ENCODE results near the gene HES3. TPM values are rescaled to one million over a fixed set of nuclear protein-coding genes. Genes with fewer than 3 reads are reported as not detected.

HES3 gene
- total and polyA plus RNA-seq, 2 donors (not counting 1 experiment from before 2014, with no cell fraction given): not detected

DNA sequence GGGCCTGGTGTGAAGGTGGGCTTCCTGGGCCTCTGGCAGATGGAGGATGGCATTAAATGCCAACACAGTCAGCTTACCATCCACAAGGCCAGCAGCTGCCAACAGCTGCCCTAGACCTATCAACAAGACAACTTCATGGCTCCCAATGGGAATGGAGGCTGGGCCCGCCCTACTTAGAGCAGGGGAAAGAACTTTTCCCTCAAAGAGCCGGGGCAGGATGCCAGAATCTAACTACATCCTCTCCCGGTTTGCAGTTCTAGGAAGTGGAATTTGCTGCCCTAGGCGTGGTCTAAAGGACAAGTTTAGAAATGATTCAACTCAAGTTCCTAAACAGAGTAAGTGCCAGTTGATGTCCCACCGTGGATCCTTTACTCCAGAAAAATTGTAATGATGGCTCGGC, 21.3 kb upstream of the HES3 start:
- Histone ChIP-seq H3K36me3 (replicated peaks in 1 of 2; ENCODE audit: control extremely low read depth in 1 of 2, control insufficient read depth in 1 of 2, extremely low read depth in 1 of 2, insufficient read depth in 2 of 2, low read length in 1 of 2) (peaks cover 9 to 38% of the 10 kb centered on the region in 2 experiments), H3K4me3 (ENCODE audit: control extremely low read depth in 1 of 5, extremely low read depth in 1 of 5, insufficient read depth in 1 of 5, low read depth in 2 of 5, low read length in 4 of 5) (no peak overlapping the region), H3K4me2 (replicated peaks; ENCODE audit: low read depth, low read length, poor library complexity, severe bottlenecking) (no peak overlapping the region), H3K9ac (ENCODE audit: low read length) (no peak overlapping the region), H3K79me2 (ENCODE audit: control insufficient read depth, insufficient read depth, low read length) (peaks cover 4% of the 10 kb centered on the region), H4K20me1 (ENCODE audit: control insufficient read depth, insufficient read depth, low read length, poor library complexity, severe bottlenecking) (peaks cover 17% of the 10 kb centered on the region), H2AFZ (ENCODE audit: insufficient read depth, low read depth, low read length, poor library complexity, severe bottlenecking) (no peak overlapping the region), H3K27me3 (replicated peaks in 1 of 4; ENCODE audit: control extremely low read depth in 1 of 4, control insufficient read depth in 3 of 4, insufficient read depth in 4 of 4, low read length in 3 of 4) (no peaks in the 10 kb centered on the region), H3K27ac (ENCODE audit: low read length in 2 of 2) (no peak overlapping the region), H3K9me3 (ENCODE audit: control extremely low read depth in 1 of 3, control insufficient read depth in 2 of 3, insufficient read depth in 1 of 3, low read length in 2 of 3) (no peaks in the 10 kb centered on the region), H3K4me1 (ENCODE audit: control insufficient read depth in 2 of 2, insufficient read depth in 2 of 2, low read length in 2 of 2) (no peaks in the 10 kb centered on the region)
- Mint-ChIP-seq H3K9me3 (ENCODE audit: insufficient read depth) (no peaks in the 10 kb centered on the region), H3K27ac (no peak overlapping the region), H3K4me1 (no peaks in the 10 kb centered on the region), H3K27me3 (peaks cover 3% of the 10 kb centered on the region), H3K4me3 (no peak overlapping the region)
- CTCF ChIA-PET: no interaction called here
- ATAC-seq (ENCODE audit: low read depth) (no peak), DNase-seq (no peak)
- WGBS (ENCODE audit: insufficient coverage): 87% methylated on average over 3 of the region's 6 CpGs
- TF ChIP-seq CTCF (IDR thresholded peaks at IDR 0.05): no peak
- TF ChIP-seq EZH2 (IDR thresholded peaks at IDR 0.05; ENCODE audit: borderline replicate concordance, insufficient read depth, low read depth, low read length, poor library complexity, severe bottlenecking): no peak
- POLR2A ChIA-PET: no interaction called here
- intact Hi-C loops (cut with micrococcal nuclease): no loop called here

DNA sequence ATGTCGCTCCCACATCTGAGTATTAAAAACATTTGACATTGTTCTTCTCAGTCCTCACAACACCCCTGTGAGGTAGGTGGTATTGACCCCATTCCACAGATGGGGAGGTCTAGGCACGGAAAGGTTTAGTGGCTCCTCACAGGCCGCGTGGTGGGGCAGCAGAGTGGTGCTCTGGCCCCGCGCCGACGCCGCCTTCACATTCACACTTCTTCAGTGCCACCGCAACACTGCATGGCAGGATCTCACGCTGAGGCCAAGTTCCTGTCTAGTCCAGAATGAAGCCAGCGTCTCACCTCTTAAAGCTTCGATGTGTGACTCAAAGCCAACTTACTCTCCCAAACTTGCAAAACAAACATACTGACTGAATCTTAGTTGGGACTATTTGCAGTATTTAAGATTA, 20.4 kb upstream of the HES3 start:
- ATAC-seq (ENCODE audit: low read depth) (no peak), DNase-seq (no peak)
- no peak overlapping the region for H3K27ac Mint-ChIP-seq
- Histone ChIP-seq H3K4me3 (ENCODE audit: control extremely low read depth in 1 of 5, extremely low read depth in 1 of 5, insufficient read depth in 1 of 5, low read depth in 2 of 5, low read length in 4 of 5) (no peak overlapping the region), H3K4me2 (replicated peaks; ENCODE audit: low read depth, low read length, poor library complexity, severe bottlenecking) (no peak overlapping the region), H3K79me2 (ENCODE audit: control insufficient read depth, insufficient read depth, low read length) (peaks cover 4% of the 10 kb centered on the region), H4K20me1 (ENCODE audit: control insufficient read depth, insufficient read depth, low read length, poor library complexity, severe bottlenecking) (peaks cover 17% of the 10 kb centered on the region), H3K4me1 (ENCODE audit: control insufficient read depth in 2 of 2, insufficient read depth in 2 of 2, low read length in 2 of 2) (no peaks in the 10 kb centered on the region), H3K36me3 (replicated peaks in 1 of 2; ENCODE audit: control extremely low read depth in 1 of 2, control insufficient read depth in 1 of 2, extremely low read depth in 1 of 2, insufficient read depth in 2 of 2, low read length in 1 of 2) (peaks cover 9 to 38% of the 10 kb centered on the region in 2 experiments), H3K27me3 (replicated peaks in 1 of 4; ENCODE audit: control extremely low read depth in 1 of 4, control insufficient read depth in 3 of 4, insufficient read depth in 4 of 4, low read length in 3 of 4) (no peaks in the 10 kb centered on the region), H3K27ac (ENCODE audit: low read length in 2 of 2) (no peak overlapping the region), H3K9me3 (ENCODE audit: control extremely low read depth in 1 of 3, control insufficient read depth in 2 of 3, insufficient read depth in 1 of 3, low read length in 2 of 3) (no peaks in the 10 kb centered on the region), H2AFZ (ENCODE audit: insufficient read depth, low read depth, low read length, poor library complexity, severe bottlenecking) (no peak overlapping the region), H3K9ac (ENCODE audit: low read length) (no peak overlapping the region)
- H3K4me1 Mint-ChIP-seq: no peaks in the 10 kb centered on the region
- 99% methylated on average over 8 of the region's 13 CpGs for WGBS (ENCODE audit: insufficient coverage)
- ChIA-PET CTCF (no interaction called here), POLR2A (no interaction called here)
- intact Hi-C loops (cut with micrococcal nuclease): no loop called here
- H3K9me3 Mint-ChIP-seq (ENCODE audit: insufficient read depth): no peaks in the 10 kb centered on the region
- no peak for TF ChIP-seq CTCF (IDR thresholded peaks at IDR 0.05)
- no peak for TF ChIP-seq EZH2 (IDR thresholded peaks at IDR 0.05; ENCODE audit: borderline replicate concordance, insufficient read depth, low read depth, low read length, poor library complexity, severe bottlenecking)
- H3K27me3 Mint-ChIP-seq: no peaks in the 10 kb centered on the region
- H3K4me3 Mint-ChIP-seq: no peak overlapping the region
